ENCODE data around the gene SEMA3G.

DNA sequence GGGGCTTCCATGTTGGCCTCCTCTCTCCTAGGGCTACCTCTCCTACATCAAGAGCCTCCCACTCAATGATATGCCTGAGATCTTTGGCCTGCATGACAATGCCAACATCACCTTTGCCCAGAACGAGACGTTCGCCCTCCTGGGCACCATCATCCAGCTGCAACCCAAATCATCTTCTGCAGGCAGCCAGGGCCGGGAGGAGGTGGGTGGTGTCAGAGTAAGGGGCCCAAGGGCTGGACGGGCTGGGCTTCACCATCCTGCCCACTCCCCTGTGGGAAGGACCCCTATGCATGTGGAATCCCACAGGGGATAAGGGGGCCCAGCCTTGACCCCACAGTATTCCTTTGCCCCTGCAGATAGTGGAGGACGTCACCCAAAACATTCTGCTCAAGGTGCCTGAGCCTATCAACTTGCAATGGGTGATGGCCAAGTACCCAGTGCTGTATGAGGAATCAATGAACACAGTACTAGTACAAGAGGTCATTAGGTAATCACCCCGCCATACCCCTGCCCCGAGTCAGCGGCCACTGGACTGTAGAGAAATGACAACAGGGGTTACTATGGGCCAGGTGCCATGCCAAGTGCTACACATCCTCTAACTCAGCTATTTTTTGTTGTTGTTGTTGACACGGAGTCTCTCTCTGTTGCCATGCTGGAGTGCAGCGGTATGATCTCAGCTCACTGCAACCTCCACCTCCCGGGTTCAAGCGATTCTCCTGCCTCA lies 47.1 kb downstream of the SEMA3G start:
- TF ChIP-seq POLR2AphosphoS5 (IDR thresholded peaks at IDR 0.05; ENCODE audit: insufficient read depth in 1 of 2, low read depth in 1 of 2), result no peak
- TF ChIP-seq, protein P1, sequence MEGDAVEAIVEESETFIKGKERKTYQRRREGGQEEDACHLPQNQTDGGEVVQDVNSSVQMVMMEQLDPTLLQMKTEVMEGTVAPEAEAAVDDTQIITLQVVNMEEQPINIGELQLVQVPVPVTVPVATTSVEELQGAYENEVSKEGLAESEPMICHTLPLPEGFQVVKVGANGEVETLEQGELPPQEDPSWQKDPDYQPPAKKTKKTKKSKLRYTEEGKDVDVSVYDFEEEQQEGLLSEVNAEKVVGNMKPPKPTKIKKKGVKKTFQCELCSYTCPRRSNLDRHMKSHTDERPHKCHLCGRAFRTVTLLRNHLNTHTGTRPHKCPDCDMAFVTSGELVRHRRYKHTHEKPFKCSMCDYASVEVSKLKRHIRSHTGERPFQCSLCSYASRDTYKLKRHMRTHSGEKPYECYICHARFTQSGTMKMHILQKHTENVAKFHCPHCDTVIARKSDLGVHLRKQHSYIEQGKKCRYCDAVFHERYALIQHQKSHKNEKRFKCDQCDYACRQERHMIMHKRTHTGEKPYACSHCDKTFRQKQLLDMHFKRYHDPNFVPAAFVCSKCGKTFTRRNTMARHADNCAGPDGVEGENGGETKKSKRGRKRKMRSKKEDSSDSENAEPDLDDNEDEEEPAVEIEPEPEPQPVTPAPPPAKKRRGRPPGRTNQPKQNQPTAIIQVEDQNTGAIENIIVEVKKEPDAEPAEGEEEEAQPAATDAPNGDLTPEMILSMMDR (IDR thresholded peaks at IDR 0.05), result no peak
